HepG2 (cell line): ENCODE measurements around the gene LIN7A. TPM values are rescaled to one million over a fixed set of nuclear protein-coding genes. Genes with fewer than 3 reads are reported as not detected.

Experiments
- ATAC-seq: fragments of 200-7000 bp; cut with Tn5 transposase; 3 replicates; pipeline ENCODE4 v1.9.1; 2020; ENCODE audit warnings: mild to moderate bottlenecking, moderate library complexity
- BruUV-seq: library from RNA; stranded (reverse); fragments of 400-500 nt; replicated peaks from 2 replicates; lab custom pipeline; 2021; lab: Mats Ljungman, UMichigan
- CTCF ChIA-PET: fragments of 300-600 bp; formaldehyde crosslinking; extraction: SDS; loops from one replicate; lab custom pipeline; 2021; ENCODE audit warnings: low total read pairs, inconsistent platforms, low intra/inter-chr PET ratio; lab: Yijun Ruan, JAX
- POLR2A ChIA-PET: fragments of 350-600 bp; sonication (Branson Sonifier 250); formaldehyde crosslinking; loops from one replicate; lab custom pipeline; 2020; ENCODE audit warnings: antibody characterized with exemption, inconsistent platforms; lab: Yijun Ruan, JAX
- DNase-seq: peaks from one replicate; pipeline ENCODE4 v3.0.0-alpha.2; 2015; ENCODE audit warnings: low spot score
- FAIRE-seq: peaks from 3 replicates; lab custom pipeline; 2011; peaks lifted over from hg19 to GRCh38; lab: Jason Lieb, UNC
- H2AFZ ChIP-seq: one replicate; pipeline ENCODE4 v1.6.1; 2011; ENCODE audit warnings: low read length, inconsistent platforms
- H3K27ac ChIP-seq: fragments of 300-600 bp; 3 replicates; pipeline ENCODE4 v1.8.0; 2011; ENCODE audit warnings: mixed run types, mild to moderate bottlenecking, mixed read lengths, low read length, inconsistent platforms; ENCODE audit not compliant: insufficient read depth; ENCODE audit errors: extremely low read length
- H3K27me3 ChIP-seq, 2 experiments: fragments of 200-600 bp in 1 of 2; 2 replicates in 1 of 2; 3 replicates in 1 of 2; pipeline versions ENCODE4 v1.6.0 to v1.8.0; 2011; ENCODE audit warnings: low read length in 2 of 2, mild to moderate bottlenecking in 2 of 2, moderate library complexity in 2 of 2, inconsistent platforms in 1 of 2; ENCODE audit not compliant: insufficient read depth in 2 of 2, control insufficient read depth in 1 of 2
- H3K36me3 ChIP-seq, 2 experiments: fragments of 200-600 bp in 1 of 2; replicated peaks in 1 of 2; 2 replicates in 1 of 2; 3 replicates in 1 of 2; pipeline versions ENCODE4 v1.5.1 to v1.8.0; 2011; ENCODE audit warnings: low read length in 2 of 2, inconsistent platforms in 1 of 2; ENCODE audit not compliant: insufficient read depth in 2 of 2, control insufficient read depth in 1 of 2
- H3K4me1 ChIP-seq: 2 replicates; pipeline ENCODE4 v1.5.1; 2012; ENCODE audit warnings: low read length, inconsistent platforms; ENCODE audit not compliant: insufficient read depth
- H3K4me2 ChIP-seq: 2 replicates; pipeline ENCODE4 v1.6.0; 2011; ENCODE audit warnings: low read depth, low read length, inconsistent platforms
- H3K4me3 ChIP-seq, 3 experiments: fragments of 200-600 bp in 1 of 3; sonication (generic), shearing (Covaris generic) in 1 of 3; replicated peaks in 1 of 3; 2 replicates each; pipeline ENCODE4 v1.5.1; 2011 to 2016; ENCODE audit warnings: low read length in 3 of 3, inconsistent platforms in 2 of 3, low read depth in 2 of 3, mild to moderate bottlenecking in 2 of 3, control low read depth in 1 of 3, mixed read lengths in 1 of 3; ENCODE audit not compliant: insufficient read depth in 1 of 3
- H3K79me2 ChIP-seq: one replicate; pipeline ENCODE4 v1.6.1; 2011; ENCODE audit warnings: low read length, inconsistent platforms; ENCODE audit not compliant: insufficient read depth
- H3K9ac ChIP-seq: 2 replicates; pipeline ENCODE4 v1.6.0; 2011; ENCODE audit warnings: mild to moderate bottlenecking, low read depth, low read length, inconsistent platforms; ENCODE audit not compliant: insufficient read depth
- H3K9me3 ChIP-seq: 2 replicates; pipeline ENCODE4 v1.5.1; 2012; ENCODE audit warnings: mild to moderate bottlenecking, low read length
- H4K20me1 ChIP-seq: 2 replicates; pipeline ENCODE4 v1.6.0; 2011; ENCODE audit warnings: inconsistent platforms, mild to moderate bottlenecking, low read length, moderate library complexity; ENCODE audit not compliant: insufficient read depth
- BCL6 ChIP-seq: IDR thresholded peaks from 2 replicates; pipeline ENCODE4 v1.6.1; 2016; ENCODE audit warnings: missing genetic modification reagents, missing compliant biosample characterization
- CENPX ChIP-seq: sonication (generic); formaldehyde crosslinking; IDR thresholded peaks from 2 replicates; pipeline ENCODE4 v1.9.0; 2021; ENCODE audit warnings: mild to moderate bottlenecking, missing genetic modification reagents, moderate library complexity
- KAT2B ChIP-seq: fragments of 150-350 bp; IDR thresholded peaks from 2 replicates; pipeline ENCODE4 v1.6.1; 2014; ENCODE audit warnings: low read depth, low read length, borderline replicate concordance
- KLF9 ChIP-seq: IDR thresholded peaks from 2 replicates; pipeline ENCODE4 v1.6.1; 2016; ENCODE audit warnings: low read depth
- MAFG ChIP-seq: sonication (generic); formaldehyde crosslinking; IDR thresholded peaks from 2 replicates; pipeline ENCODE4 v1.5.1; 2020; ENCODE audit warnings: mild to moderate bottlenecking, missing genetic modification reagents
- NFIB ChIP-seq: sonication (generic); formaldehyde crosslinking; IDR thresholded peaks from 2 replicates; pipeline ENCODE4 v1.9.0; 2021; ENCODE audit warnings: missing genetic modification reagents, mild to moderate bottlenecking, borderline replicate concordance
- RAD51 ChIP-seq: fragments of 450-650 bp; IDR thresholded peaks from 2 replicates; pipeline ENCODE4 v1.6.1; 2016; ENCODE audit warnings: borderline replicate concordance
- ZFP62 ChIP-seq: sonication (generic); formaldehyde crosslinking; IDR thresholded peaks from 2 replicates; pipeline ENCODE4 v1.4.0; 2020; ENCODE audit warnings: missing genetic modification reagents
- ZNF530 ChIP-seq: sonication (generic); formaldehyde crosslinking; IDR thresholded peaks from 2 replicates; pipeline ENCODE4 v1.5.0; 2020; ENCODE audit warnings: low read depth, mild to moderate bottlenecking, missing genetic modification reagents
- ZNF773 ChIP-seq: sonication (generic); formaldehyde crosslinking; IDR thresholded peaks from 2 replicates; pipeline ENCODE4 v1.4.0; 2020; ENCODE audit warnings: missing genetic modification reagents, borderline replicate concordance
- ZNF839 ChIP-seq: sonication (generic); formaldehyde crosslinking; IDR thresholded peaks from 2 replicates; pipeline ENCODE4 v1.4.0; 2020; ENCODE audit warnings: missing genetic modification reagents, mild to moderate bottlenecking, borderline replicate concordance
- ZSCAN20 ChIP-seq: sonication (generic); formaldehyde crosslinking; IDR thresholded peaks from 2 replicates; pipeline ENCODE4 v1.4.0; 2020; ENCODE audit warnings: missing genetic modification reagents, mild to moderate bottlenecking, borderline replicate concordance
- in situ Hi-C: cut with HindIII; loops from 2 replicates; pipeline ENCODE4 v1.10.0; 2017; ENCODE audit warnings: low pct_unique_long_range_greater_than_20kb; ENCODE audit not compliant: extremely low pct_ligation_motif_present
- intact Hi-C: fragments of 100-400 bp; cut with micrococcal nuclease; formaldehyde crosslinking; loops from one replicate; pipeline ENCODE4 v1.10.0; 2022; ENCODE audit not compliant: unreplicated experiment
- polyA plus RNA-seq, 8 experiments: library from polyadenylated mRNA; depleted of rRNA in 3 of 8; stranded (reverse) in 7 of 8; unstranded in 1 of 8; fragments of >200 nt; fragmentation: Illumina TruSeq in 4 of 8; extraction: Trizol in 4 of 8; gene quantifications; 2 replicates each; pipeline versions ENCODE4 v1.2.1 to v1.2.3, GENCODE V29; 2011 to 2016; ENCODE audit warnings: low read depth in 4 of 8, missing spikeins in 1 of 8, mixed read lengths in 1 of 8; ENCODE audit not compliant: insufficient read depth in 1 of 8
- total RNA-seq, 5 experiments: library from RNA; depleted of rRNA; stranded (reverse); fragments of >200 nt; fragmentation: Illumina TruSeq; extraction: Trizol; gene quantifications; 2 replicates each; pipeline ENCODE4 v1.2.3, GENCODE V29; 2016; ENCODE audit warnings: low read depth in 1 of 5
- TF ChIP-seq, protein P1 (sequence below): sonication (generic); formaldehyde crosslinking; IDR thresholded peaks from 2 replicates; pipeline ENCODE4 v1.4.0; 2020; ENCODE audit warnings: missing genetic modification reagents
- TF ChIP-seq, protein P2 (sequence below): sonication (generic); formaldehyde crosslinking; IDR thresholded peaks from 2 replicates; pipeline ENCODE4 v1.9.0; 2022; ENCODE audit warnings: missing genetic modification reagents, mild to moderate bottlenecking, borderline replicate concordance
- TF ChIP-seq, protein P3 (sequence below): IDR thresholded peaks from 2 replicates; pipeline ENCODE4 v1.6.1; 2012; ENCODE audit warnings: low read depth, low read length, improper control_type of control experiment

Gene LIN7A
- total and polyA plus RNA-seq, 2 of the 13 experiments (the other 11 are each of a cell fraction or from before 2014, with no cell fraction given), result 18.5 to 19.2 TPM

DNA sequence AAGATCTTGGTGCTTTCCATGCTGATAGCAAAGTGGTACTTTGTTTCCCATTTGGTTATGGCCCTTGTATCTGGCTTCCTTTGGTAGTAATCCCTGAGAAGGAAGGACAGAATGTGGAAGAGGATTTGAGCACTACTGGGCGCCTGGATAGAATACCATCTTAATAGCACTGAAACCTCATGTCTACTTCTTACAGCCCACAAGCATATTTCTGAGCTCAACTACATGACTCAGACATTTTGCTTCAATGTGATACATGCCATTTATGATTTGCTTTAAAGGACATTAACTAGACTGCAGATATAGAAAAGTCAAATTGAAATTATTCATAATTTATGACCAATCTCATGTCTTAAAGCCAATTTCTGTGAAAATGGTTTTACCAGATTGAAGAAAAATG is 80.4 kb downstream of the LIN7A start (continued):
- TF ChIP-seq, protein P1, sequence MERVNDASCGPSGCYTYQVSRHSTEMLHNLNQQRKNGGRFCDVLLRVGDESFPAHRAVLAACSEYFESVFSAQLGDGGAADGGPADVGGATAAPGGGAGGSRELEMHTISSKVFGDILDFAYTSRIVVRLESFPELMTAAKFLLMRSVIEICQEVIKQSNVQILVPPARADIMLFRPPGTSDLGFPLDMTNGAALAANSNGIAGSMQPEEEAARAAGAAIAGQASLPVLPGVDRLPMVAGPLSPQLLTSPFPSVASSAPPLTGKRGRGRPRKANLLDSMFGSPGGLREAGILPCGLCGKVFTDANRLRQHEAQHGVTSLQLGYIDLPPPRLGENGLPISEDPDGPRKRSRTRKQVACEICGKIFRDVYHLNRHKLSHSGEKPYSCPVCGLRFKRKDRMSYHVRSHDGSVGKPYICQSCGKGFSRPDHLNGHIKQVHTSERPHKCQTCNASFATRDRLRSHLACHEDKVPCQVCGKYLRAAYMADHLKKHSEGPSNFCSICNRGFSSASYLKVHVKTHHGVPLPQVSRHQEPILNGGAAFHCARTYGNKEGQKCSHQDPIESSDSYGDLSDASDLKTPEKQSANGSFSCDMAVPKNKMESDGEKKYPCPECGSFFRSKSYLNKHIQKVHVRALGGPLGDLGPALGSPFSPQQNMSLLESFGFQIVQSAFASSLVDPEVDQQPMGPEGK (CRISPR knock-in tag), result no peak
- no peak for TF ChIP-seq ZSCAN20
- TF ChIP-seq CENPX (CRISPR knock-in tag), result no peak
- TF ChIP-seq NFIB (CRISPR knock-in tag), result no peak
- TF ChIP-seq ZFP62 (CRISPR knock-in tag), result no peak
- no peak for TF ChIP-seq KLF9
- TF ChIP-seq ZNF773 (CRISPR knock-in tag), result no peak

DNA sequence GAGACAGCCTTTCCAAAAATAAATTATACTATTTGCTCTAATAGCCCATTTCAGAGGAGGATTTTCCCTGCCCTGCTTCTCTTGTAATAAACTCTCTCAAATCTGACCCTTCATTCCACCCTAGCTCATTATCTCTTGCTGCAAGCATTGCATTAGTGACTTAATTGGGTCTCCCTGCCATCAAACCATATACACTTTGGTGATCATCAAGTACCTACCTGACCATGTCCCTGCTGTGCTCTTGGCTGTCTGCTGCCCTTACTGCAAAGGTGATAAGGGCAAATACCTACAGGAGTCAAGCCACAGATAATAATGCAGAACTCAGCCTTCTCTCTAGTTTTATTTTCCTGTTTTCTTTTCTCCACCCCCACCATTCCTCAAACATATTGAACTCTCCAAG is 88.4 kb downstream of the LIN7A start:
- Histone ChIP-seq H3K27ac (no peak overlapping the region), H3K4me1 (no peaks in the 10 kb centered on the region), H3K4me3 (no peak overlapping the region), H3K27me3 (no peaks in the 10 kb centered on the region), H3K9ac (no peak overlapping the region), H3K36me3 (peaks cover 0 to 2% of the 10 kb centered on the region in 2 experiments; a peak in 2 of 5 replicates), H2AFZ (no peak overlapping the region), H3K9me3 (no peaks in the 10 kb centered on the region), H4K20me1 (no peaks in the 10 kb centered on the region), H3K79me2 (no peaks in the 10 kb centered on the region), H3K4me2 (no peak overlapping the region)
- intact Hi-C loops (no loop called here), in situ Hi-C loops (no loop called here)
- ChIA-PET POLR2A (no interaction called here), CTCF (no interaction called here)
- DNase-seq (no peak), FAIRE-seq (no peak), ATAC-seq (no peak)
- BruUV-seq, result no TSS peak
- TF ChIP-seq KAT2B (no peak), RAD51 (no peak), ZNF530 (CRISPR knock-in tag) (no peak), ZNF839 (CRISPR knock-in tag) (no peak), MAFG (CRISPR knock-in tag) (no peak), BCL6 (CRISPR knock-in tag) (no peak)
- TF ChIP-seq, protein P2, sequence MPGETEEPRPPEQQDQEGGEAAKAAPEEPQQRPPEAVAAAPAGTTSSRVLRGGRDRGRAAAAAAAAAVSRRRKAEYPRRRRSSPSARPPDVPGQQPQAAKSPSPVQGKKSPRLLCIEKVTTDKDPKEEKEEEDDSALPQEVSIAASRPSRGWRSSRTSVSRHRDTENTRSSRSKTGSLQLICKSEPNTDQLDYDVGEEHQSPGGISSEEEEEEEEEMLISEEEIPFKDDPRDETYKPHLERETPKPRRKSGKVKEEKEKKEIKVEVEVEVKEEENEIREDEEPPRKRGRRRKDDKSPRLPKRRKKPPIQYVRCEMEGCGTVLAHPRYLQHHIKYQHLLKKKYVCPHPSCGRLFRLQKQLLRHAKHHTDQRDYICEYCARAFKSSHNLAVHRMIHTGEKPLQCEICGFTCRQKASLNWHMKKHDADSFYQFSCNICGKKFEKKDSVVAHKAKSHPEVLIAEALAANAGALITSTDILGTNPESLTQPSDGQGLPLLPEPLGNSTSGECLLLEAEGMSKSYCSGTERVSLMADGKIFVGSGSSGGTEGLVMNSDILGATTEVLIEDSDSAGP (CRISPR knock-in tag), result no peak
- TF ChIP-seq, protein P3, sequence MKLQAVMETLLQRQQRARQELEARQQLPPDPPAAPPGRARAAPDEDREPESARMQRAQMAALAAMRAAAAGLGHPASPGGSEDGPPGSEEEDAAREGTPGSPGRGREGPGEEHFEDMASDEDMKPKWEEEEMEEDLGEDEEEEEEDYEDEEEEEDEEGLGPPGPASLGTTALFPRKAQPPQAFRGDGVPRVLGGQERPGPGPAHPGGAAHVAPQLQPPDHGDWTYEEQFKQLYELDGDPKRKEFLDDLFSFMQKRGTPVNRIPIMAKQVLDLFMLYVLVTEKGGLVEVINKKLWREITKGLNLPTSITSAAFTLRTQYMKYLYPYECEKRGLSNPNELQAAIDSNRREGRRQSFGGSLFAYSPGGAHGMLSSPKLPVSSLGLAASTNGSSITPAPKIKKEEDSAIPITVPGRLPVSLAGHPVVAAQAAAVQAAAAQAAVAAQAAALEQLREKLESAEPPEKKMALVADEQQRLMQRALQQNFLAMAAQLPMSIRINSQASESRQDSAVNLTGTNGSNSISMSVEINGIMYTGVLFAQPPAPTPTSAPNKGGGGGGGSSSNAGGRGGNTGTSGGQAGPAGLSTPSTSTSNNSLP, result no peak
